ENCODE results near the gene RCAN3.
"Not testable (repeated sequence)": the region's sequence is repeated elsewhere in the genome, so short reads cannot be mapped to it uniquely, and the experiment has no call there.

Gene RCAN3

DNA sequence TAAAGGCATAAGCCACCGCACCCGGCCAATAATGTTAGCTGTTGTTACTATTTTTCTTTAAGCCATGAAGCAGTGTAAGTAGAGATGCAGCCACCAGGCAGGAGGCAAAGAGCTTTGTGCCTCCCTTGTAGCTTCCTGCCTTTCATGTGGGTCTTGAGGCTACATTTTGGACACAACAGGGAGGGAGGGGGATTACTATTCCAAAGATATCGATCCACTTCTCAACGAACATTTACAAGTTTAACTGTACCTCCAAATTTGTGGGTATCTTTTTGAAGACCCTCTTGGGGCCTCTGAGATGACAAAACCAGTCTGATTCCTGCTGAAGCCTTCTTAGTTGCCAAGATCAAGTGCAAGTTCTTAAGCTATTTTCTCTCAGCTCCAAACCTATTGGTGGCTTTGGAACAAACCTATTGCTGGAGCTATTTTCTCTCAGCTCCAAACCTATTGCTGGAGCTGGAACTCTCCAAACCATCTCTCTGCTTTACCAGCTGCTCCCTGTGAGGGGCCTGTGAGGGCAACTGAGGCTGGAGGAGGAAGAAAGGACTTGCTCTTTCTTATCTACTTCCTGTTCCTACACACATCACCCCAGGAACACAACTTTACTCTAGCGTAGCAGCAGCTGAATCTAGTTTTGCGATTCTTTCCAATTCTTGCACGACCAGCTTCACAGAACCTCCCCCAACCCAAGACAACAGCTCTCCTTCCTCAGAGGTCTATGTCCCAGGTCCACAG, 16.1 kb upstream of the RCAN3 start:
- no peak for FAIRE-seq

DNA sequence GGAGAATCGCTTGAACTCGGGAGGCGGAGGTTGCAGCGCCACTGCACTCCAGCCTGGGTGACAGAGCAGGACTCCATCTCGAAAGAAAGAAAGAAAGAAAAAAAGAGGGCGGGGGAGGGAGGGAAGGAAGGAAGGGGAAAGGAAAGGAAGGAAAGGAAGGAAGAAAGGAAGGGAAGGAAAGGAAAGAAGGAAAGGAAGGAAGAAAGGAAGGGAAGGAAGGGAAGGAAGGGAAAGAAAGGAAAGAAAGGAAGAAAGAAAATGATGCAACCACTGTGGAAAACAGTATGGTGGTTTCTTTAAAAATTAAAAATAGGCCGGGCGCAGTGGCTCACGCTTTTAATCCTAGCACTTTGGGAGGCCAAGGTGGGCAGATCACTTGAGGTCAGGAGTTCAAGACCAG, 15.2 kb upstream of the RCAN3 start:
- FAIRE-seq: no peak

- not testable (repeated sequence) for FAIRE-seq
Measured at GRCh38 chr1:24488159-24488558, 14.5 kb upstream of the RCAN3 start.

- no peak for FAIRE-seq
Measured at GRCh38 chr1:24489674-24490073, 13.0 kb upstream of the RCAN3 start.

- no peak for FAIRE-seq
Measured at GRCh38 chr1:24490101-24490781, 12.4 kb upstream of the RCAN3 start.

GRCh38 chr1:24491577-24492360, 10.9 kb upstream of the RCAN3 start:
- no peak for FAIRE-seq

- FAIRE-seq: not testable (repeated sequence)
Measured at GRCh38 chr1:24492935-24493334, 9.7 kb upstream of the RCAN3 start.

- FAIRE-seq: no peak
Measured at GRCh38 chr1:24493785-24494184, 8.9 kb upstream of the RCAN3 start.

- FAIRE-seq: no peak
Measured at GRCh38 chr1:24498589-24498988, 4.0 kb upstream of the RCAN3 start.

DNA sequence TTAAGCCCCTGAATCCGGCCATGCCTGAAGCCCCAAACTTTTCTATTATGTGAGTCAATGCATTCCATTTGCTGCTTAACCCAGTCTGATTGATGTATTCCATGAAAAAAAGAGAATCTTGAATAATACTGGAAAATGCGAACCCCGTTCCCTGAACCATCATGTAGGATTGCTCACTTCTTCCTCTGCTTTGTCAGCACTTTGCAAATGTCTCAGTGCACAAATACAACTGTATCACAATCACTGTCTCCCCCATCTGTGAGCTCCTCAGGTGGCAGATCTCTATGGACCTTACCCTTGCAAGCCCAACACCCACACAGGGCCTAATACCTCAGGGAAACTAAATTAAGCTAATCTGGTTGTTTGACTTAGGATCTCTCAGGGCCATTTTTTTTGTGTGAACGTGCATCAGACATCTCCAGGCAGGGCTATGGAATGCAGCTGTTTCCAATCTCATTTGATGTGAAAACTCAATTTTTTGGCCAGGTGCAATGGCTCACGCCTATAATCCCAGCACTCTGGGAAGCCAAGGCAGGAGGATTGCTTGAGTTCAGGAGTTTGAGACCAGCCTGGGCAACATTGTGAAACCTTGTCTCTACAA, 2.1 kb upstream of the RCAN3 start:
- no peak for FAIRE-seq

- no peak for FAIRE-seq
Measured at GRCh38 chr1:24501371-24502064, 1.1 kb upstream of the RCAN3 start.

DNA sequence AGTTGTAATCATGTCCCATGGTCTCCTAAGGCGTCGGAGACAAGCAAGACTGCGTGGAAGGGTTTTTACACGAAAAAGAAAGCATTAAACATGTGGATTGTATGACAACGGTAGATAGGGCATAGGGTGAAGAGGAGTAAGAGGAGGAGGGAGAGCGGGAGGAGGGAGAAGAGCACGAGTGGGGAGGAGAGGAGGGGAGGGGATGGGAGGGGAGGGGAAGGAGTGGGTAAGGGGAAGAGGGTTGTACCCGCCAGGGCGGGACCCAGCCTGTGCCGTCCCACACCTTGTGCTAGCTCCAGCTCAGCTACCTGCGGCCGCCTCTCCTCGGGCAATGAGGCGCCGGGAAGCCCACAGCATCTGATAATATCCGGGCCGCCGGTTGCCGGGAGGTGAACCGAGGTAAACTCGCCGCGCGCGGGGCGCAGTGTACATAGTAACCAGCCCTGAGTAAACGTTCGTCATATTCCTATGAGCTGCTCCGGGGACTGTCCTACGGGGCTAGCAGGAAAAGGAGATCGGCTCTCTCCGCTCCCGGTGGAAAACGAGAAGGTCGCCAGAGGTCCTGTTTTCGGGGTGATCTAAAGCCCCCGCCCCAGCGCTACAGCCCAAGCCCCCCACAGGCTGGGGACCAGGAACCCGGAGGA, 449 bp upstream of the RCAN3 start:
- FAIRE-seq: no peak

GRCh38 chr1:24503059-24503751, 569 bp downstream of the RCAN3 start:
- no peak for FAIRE-seq

GRCh38 chr1:24503870-24504523, 1.4 kb downstream of the RCAN3 start:
- FAIRE-seq: no peak

DNA sequence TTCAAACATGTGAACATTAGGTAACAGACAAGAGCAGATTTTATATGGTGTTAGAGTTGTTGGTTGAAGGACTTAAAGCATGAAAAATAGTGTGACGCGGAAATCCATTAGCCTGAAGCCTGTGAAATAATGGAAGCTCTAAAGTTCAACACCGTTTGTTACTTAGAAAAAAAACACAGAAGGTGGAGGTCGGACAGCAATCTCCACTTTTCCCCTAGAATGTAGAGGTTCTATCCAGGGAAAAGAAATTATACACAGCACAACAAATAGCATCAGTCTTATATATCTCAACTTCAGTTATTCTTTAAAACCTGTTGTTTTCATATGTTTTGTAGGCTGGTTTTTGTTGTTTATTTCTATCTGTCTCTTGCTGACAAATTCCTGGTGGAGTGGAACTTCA, 1.9 kb downstream of the RCAN3 start:
- no peak for FAIRE-seq

GRCh38 chr1:24505816-24506215, 3.2 kb downstream of the RCAN3 start:
- no peak for FAIRE-seq

DNA sequence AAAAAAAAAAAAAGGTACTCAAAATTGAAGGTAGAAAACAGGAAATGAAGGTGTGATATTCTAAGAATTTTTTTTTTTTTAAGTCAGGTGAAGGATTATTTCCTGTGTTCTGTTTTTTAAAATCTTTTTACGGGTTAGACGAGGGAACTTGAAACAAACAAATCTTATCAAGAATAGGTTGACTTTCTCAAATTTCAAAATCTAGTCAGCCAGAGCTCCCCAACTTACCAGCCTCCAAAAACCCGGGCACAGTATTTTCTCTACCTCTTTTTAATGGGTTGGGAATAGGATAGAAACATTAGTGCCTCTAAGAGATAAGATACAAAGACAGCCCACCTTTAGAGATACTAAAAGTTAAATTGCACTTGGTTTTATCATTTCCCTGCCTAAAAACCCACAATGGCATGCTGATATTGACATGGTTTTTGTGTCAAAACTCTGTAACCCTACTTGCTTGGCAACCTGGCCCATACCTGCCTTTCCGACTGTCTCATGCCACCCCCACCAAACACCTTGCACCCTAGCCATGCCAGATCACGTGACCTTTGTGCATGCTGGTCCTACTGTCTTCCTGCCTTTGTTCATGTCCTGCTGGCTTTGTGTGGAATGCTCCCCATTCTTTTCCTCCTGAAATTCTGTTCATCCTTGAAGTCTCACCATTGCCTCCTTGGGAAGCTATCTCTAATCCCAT, 4.2 kb downstream of the RCAN3 start:
- no peak for FAIRE-seq

DNA sequence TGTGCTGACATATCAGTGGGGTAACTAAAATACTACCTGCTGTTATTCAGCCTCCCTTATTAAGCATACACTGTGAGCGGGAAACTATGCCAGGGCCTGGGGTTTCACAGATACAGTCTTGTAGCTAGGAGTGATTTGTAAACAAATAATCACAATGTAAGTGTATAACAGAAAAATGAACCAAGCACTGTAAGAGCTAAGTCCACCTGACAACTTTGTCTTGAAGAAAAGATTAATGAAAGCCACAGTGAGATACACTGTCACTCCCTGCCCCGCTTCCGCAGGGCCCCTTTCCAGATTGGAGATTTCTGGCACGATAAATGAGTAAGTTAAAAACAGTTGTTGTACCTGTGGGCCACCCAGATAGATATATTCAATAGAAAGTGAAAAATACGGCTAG, 4.8 kb downstream of the RCAN3 start:
- FAIRE-seq: no peak

- FAIRE-seq: no peak
Measured at GRCh38 chr1:24508911-24509310, 6.3 kb downstream of the RCAN3 start.

DNA sequence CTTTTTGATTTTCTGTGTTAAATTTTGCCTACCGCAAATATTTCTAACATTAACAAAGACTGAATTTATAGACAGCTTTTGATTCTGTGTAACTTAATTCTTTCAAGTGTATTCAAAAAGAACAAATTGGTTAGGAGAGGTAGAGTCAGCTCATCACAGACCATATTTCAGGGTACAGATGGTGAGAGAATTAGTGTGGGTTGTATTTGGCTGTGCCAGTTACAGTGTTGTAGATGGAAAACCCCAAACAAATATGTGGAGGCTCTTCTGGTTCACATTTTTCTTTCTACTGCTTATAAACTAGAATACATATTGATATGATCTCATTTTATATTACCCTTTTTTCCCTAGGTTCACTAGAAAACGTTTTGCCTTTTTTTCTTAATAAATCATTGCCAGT, 11.1 kb downstream of the RCAN3 start:
- no peak for FAIRE-seq
